Breast epithelium (tissue), 4 donors: ENCODE measurements around the gene LIPC. TPM values are rescaled to one million over a fixed set of nuclear protein-coding genes. Genes with fewer than 3 reads are reported as not detected.
A peak's percentile ranks its signal among the peaks of the same experiment; 100 is the strongest.

Source experiments
- DNase-seq, 2 donors: peaks; one replicate each; pipeline ENCODE4 v3.0.0-alpha.2; 2019; ENCODE audit warnings: low spot score in 2 of 2
- H3K27ac ChIP-seq, 2 donors: fragments of 200-600 bp; sonication (generic) in 1 of 2; one replicate each; pipeline ENCODE4 v1.5.1; 2016 to 2019; ENCODE audit warnings: mild to moderate bottlenecking in 1 of 2
- H3K27me3 ChIP-seq, 2 donors: fragments of 200-600 bp; sonication (generic) in 1 of 2; one replicate each; pipeline versions ENCODE4 v1.5.1 to v1.6.0; 2017 to 2019; ENCODE audit warnings: control low read depth in 1 of 2, mild to moderate bottlenecking in 1 of 2
- H3K36me3 ChIP-seq: fragments of 200-600 bp; one replicate; pipeline ENCODE4 v1.5.1; 2019
- H3K4me1 ChIP-seq, 2 donors: fragments of 200-600 bp; sonication (generic); one replicate each; pipeline ENCODE4 v1.5.1; 2016 to 2019; ENCODE audit warnings: control low read depth in 1 of 2
- H3K4me3 ChIP-seq, 3 donors: fragments of 200-600 bp; sonication (generic); 1 replicate in 2 of 3; 2 replicates in 1 of 3; pipeline ENCODE4 v1.5.1; 2016 to 2019; ENCODE audit warnings: mild to moderate bottlenecking in 3 of 3, moderate library complexity in 2 of 3
- H3K9me3 ChIP-seq, 2 donors: fragments of 200-600 bp; sonication (generic) in 1 of 2; one replicate each; pipeline ENCODE4 v1.5.1; 2016 to 2019; ENCODE audit warnings: control low read depth in 1 of 2
- POLR2A ChIP-seq: fragments of 450-650 bp; IDR thresholded peaks from one replicate; pipeline ENCODE4 v1.6.1; 2016; ENCODE audit warnings: antibody characterized with exemption, mild to moderate bottlenecking, moderate library complexity
- POLR2AphosphoS5 ChIP-seq, 3 donors: sonication (generic); formaldehyde crosslinking; IDR thresholded peaks; one replicate each; pipeline ENCODE4 v1.6.1; 2017; ENCODE audit warnings: antibody characterized with exemption in 3 of 3
- intact Hi-C: fragments of 100-400 bp; cut with DNase I; formaldehyde crosslinking; loops from one replicate; pipeline ENCODE4 v1.15.1; 2023; ENCODE audit warnings: low total_unique reads
- total RNA-seq, 3 donors: library from RNA; depleted of rRNA; stranded (reverse); fragments of >200 nt; gene quantifications; one replicate each; pipeline ENCODE4 v1.1.0, GENCODE V29; 2016
- TF ChIP-seq, protein P1 (sequence below), 3 donors: fragments of 450-650 bp; IDR thresholded peaks; one replicate each; pipeline ENCODE4 v1.5.1; 2016 to 2017; ENCODE audit warnings: antibody characterized with exemption in 3 of 3, mild to moderate bottlenecking in 3 of 3, moderate library complexity in 3 of 3

LIPC gene
- total RNA-seq, 3 donors from 2014 or later: 0.15 to 0.80 TPM; not detected in 1

DNA sequence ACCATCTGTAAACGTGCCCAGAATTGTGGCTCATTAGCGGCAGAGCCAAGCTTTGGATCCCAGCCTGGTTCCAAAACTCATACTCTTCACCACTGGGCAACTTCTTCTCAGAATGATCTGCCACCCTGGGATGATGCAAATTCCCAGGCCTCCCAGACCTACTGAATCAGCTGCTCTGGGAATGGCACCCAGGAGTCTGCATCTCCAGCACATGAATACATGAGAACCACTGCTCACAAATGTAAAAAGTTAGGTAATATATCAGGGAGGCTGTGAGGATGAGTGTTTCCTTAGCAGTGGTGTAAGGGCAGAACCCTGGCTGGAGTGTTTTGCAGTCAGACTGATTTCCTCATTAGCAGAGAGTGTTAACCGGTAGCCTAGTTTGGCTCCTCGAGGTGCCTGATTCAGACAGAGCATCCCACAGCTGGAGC lies 94.2 kb downstream of the LIPC start:
- Histone ChIP-seq H3K27me3 (no peaks in the 10 kb centered on the region), H3K4me3 (no peak overlapping the region), H3K4me1 (no peaks in the 10 kb centered on the region), H3K27ac (no peak overlapping the region), H3K9me3 (no peaks in the 10 kb centered on the region), H3K36me3 (no peaks in the 10 kb centered on the region)
- TF ChIP-seq POLR2A (no peak), POLR2AphosphoS5 (IDR thresholded peaks at IDR 0.05) (no peak)
- TF ChIP-seq, protein P1, sequence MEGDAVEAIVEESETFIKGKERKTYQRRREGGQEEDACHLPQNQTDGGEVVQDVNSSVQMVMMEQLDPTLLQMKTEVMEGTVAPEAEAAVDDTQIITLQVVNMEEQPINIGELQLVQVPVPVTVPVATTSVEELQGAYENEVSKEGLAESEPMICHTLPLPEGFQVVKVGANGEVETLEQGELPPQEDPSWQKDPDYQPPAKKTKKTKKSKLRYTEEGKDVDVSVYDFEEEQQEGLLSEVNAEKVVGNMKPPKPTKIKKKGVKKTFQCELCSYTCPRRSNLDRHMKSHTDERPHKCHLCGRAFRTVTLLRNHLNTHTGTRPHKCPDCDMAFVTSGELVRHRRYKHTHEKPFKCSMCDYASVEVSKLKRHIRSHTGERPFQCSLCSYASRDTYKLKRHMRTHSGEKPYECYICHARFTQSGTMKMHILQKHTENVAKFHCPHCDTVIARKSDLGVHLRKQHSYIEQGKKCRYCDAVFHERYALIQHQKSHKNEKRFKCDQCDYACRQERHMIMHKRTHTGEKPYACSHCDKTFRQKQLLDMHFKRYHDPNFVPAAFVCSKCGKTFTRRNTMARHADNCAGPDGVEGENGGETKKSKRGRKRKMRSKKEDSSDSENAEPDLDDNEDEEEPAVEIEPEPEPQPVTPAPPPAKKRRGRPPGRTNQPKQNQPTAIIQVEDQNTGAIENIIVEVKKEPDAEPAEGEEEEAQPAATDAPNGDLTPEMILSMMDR (IDR thresholded peaks at IDR 0.05): no peak
- intact Hi-C loops: no loop called here
- no peak for DNase-seq

DNA sequence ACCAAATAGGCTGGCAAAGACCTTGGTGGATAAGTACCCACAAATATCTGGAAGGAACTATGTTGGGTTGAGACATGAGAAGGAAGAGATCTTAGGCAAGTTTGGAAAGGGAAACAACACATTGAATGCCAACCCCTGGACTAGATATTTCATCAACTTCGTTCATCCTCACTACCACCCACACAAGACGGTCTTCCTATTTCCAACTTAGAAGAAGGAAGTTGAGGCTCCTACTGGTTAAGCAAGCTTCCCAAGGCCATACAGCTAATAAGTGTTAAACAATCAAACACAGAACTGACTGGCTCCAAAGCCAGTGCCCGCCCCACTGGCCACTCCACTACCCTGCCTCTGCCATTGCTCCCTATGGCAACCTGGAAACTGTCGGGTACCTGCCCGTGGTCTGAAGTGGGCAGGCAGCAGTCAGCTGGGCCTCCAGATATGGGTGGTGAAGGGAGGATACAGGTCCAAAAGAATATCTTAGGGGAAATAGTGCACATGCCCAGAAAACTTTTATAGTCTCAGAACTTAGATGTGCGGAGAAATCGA lies 94.9 kb downstream of the LIPC start:
- DNase-seq: no peak
- Histone ChIP-seq H3K4me3 (no peak overlapping the region), H3K27ac (no peak overlapping the region), H3K36me3 (no peaks in the 10 kb centered on the region), H3K9me3 (no peaks in the 10 kb centered on the region), H3K4me1 (no peaks in the 10 kb centered on the region), H3K27me3 (no peaks in the 10 kb centered on the region)
- intact Hi-C loops: no loop called here
- TF ChIP-seq, protein P1 (IDR thresholded peaks at IDR 0.05): no peak
- no peak for TF ChIP-seq POLR2AphosphoS5 (IDR thresholded peaks at IDR 0.05)

DNA sequence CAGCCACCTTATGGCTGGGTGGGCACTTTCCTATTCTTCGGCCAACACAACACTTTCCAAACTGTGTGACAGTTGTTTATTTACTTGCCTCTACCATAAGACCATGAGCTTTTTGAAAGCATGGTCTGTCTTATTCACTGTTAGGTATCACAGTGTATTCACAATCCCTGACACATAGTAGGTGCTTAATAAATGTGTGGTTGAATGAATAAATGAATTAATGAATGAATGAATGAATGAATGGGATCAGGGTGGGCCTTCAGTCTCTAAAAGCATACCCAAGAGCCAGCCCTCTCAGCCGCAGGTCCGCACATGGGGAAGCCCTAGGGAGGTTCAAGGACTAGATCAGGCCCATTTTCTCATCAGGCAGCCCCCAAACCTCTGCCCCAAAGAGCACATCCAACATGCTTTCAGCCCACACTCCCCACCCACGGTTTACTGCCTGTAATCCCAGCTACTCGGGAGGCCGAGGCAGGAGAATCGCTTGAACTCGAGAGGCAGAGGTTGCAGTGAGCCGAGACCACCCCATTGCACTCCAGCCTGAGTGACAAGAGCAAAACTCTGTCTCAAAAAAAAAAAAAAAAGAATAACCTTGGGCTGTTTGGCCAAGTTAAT lies 95.9 kb downstream of the LIPC start:
- no peaks in the 10 kb centered on the region for H3K27me3 ChIP-seq
- TF ChIP-seq POLR2A (no peak), POLR2AphosphoS5 (IDR thresholded peaks at IDR 0.05) (no peak)
- TF ChIP-seq, protein P1 (IDR thresholded peaks at IDR 0.05): no peak
- no peak for DNase-seq
- H3K9me3 ChIP-seq: no peaks in the 10 kb centered on the region
- H3K4me3 ChIP-seq: no peak overlapping the region
- H3K27ac ChIP-seq: peak overlapping the region in 1 of 2 donors; percentile 26
- H3K4me1 ChIP-seq: no peaks in the 10 kb centered on the region
- H3K36me3 ChIP-seq: no peaks in the 10 kb centered on the region
- intact Hi-C loops: no loop called here

DNA sequence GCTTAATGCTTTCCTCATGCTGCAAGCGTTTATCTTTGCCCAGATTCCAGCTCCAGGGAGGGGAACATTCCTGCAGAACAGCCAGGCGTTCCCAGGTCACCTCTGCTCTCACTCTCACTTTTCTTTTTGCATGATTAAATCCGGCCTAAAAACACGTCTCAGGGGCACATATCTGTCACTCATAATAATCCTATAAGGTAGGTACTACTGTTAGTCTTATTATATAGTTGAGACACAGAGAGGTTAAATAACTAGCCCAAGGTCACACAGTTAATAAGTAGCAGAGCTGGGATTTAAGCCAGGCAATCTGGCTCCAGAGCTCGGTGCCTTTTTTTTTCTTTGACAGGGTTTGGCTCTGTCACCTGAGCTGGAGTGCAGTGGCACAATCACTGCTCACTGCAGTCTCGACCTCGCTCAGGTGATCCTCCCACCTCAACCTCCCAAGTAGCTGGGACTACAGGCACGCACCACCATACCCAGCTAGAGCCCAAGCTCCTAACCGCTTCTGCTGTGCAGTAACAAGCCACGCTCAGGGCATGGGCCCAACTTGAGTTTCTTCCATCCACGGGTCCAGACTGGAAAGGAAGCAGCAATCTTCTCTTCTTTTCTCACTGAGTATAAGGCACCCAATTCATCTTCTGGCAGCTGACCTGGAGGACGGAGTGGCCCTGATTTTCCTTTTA lies 96.5 kb downstream of the LIPC start:
- Histone ChIP-seq H3K27ac (no peak overlapping the region), H3K36me3 (no peaks in the 10 kb centered on the region), H3K4me1 (no peaks in the 10 kb centered on the region), H3K4me3 (no peak overlapping the region), H3K9me3 (no peaks in the 10 kb centered on the region), H3K27me3 (no peaks in the 10 kb centered on the region)
- TF ChIP-seq POLR2A: no peak
- TF ChIP-seq POLR2AphosphoS5 (IDR thresholded peaks at IDR 0.05): no peak
- TF ChIP-seq, protein P1 (IDR thresholded peaks at IDR 0.05): no peak
- intact Hi-C loops: no loop called here
- DNase-seq: no peak

DNA sequence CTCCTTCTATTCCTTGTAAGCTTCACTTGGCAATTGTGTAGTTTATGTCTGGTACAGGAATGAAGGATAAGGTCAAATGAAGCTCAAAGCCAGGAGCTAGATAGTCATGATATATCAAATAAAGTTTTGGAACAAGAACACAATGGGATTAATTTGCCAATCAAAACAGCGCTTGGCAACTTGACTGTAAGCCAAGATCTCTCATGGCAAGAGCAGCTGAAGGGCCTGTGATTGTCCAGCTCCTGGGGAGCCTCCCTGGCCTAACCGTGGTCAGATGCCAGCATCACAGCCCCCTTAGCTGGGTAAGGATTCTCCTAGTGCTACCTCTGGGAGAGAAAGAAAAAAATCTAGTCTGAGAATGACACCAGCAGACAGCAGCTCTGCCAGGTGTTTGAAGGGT lies 97.2 kb downstream of the LIPC start:
- no peak overlapping the region for H3K27ac ChIP-seq
- no peaks in the 10 kb centered on the region for H3K4me1 ChIP-seq

More for the DNA sequence above, 97.2 kb downstream of the LIPC start:
- intact Hi-C loops: no loop called here
- no peak for TF ChIP-seq POLR2A
- no peak for TF ChIP-seq POLR2AphosphoS5 (IDR thresholded peaks at IDR 0.05)
- Histone ChIP-seq H3K36me3 (no peaks in the 10 kb centered on the region), H3K27me3 (no peaks in the 10 kb centered on the region), H3K9me3 (no peaks in the 10 kb centered on the region), H3K4me3 (no peak overlapping the region)
- no peak for DNase-seq
